K562 (cell line): Measurements from ENCODE around the gene TMEM179. TPM values are rescaled to one million over a fixed set of nuclear protein-coding genes. Genes with fewer than 3 reads are reported as not detected.

Source experiments
- ATF1 ChIP-seq, 2 experiments: fragments of 450-650 bp in 1 of 2; IDR thresholded peaks; 2 replicates each; pipeline ENCODE4 v1.6.1; 2016; ENCODE audit warnings: missing compliant biosample characterization in 1 of 2, missing genetic modification characterization in 1 of 2
- ATF3 ChIP-seq, 2 experiments: fragments of 450-650 bp in 1 of 2; sonication (generic) in 1 of 2; formaldehyde crosslinking in 1 of 2; IDR thresholded peaks in 1 of 2; conservative IDR thresholded peaks in 1 of 2; 2 replicates each; pipeline versions ENCODE4 v1.6.1 to v1.8.1; 2016 to 2023; ENCODE audit warnings: mild to moderate bottlenecking in 2 of 2, moderate library complexity in 2 of 2, inconsistent platforms in 1 of 2, missing genetic modification reagents in 1 of 2
- ATF7 ChIP-seq: fragments of 450-650 bp; IDR thresholded peaks from 2 replicates; pipeline ENCODE4 v1.7.1; 2014; ENCODE audit warnings: mild to moderate bottlenecking, moderate library complexity
- BHLHE40 ChIP-seq: IDR thresholded peaks from 2 replicates; pipeline ENCODE4 v1.6.1; 2011; ENCODE audit warnings: low read length, improper control_type of control experiment
- CREB1 ChIP-seq, 2 experiments: sonication (generic) in 1 of 2; formaldehyde crosslinking in 1 of 2; IDR thresholded peaks; 2 replicates each; pipeline versions ENCODE4 v1.6.1 to v1.8.0; 2012 to 2022; ENCODE audit warnings: inconsistent platforms in 1 of 2, mild to moderate bottlenecking in 1 of 2, missing genetic modification reagents in 1 of 2, moderate library complexity in 1 of 2
- DACH1 ChIP-seq: fragments of 450-650 bp; IDR thresholded peaks from 2 replicates; pipeline ENCODE4 v1.6.1; 2018; ENCODE audit not compliant: partially characterized antibody
- GTF2F1 ChIP-seq: IDR thresholded peaks from 2 replicates; pipeline ENCODE4 v1.6.1; 2011; ENCODE audit warnings: low read depth, low read length, improper control_type of control experiment
- MAFK ChIP-seq: IDR thresholded peaks from 2 replicates; pipeline ENCODE4 v1.6.1; 2011; ENCODE audit warnings: low read length, improper control_type of control experiment
- MYNN ChIP-seq, 2 experiments: sonication (generic); formaldehyde crosslinking in 1 of 2; IDR thresholded peaks; 2 replicates each; pipeline versions ENCODE4 v1.5.0 to v1.6.1; 2016 to 2020; ENCODE audit warnings: antibody characterized with exemption in 1 of 2, missing genetic modification reagents in 1 of 2
- NFATC3 ChIP-seq: fragments of 450-650 bp; IDR thresholded peaks from 2 replicates; pipeline ENCODE4 v1.6.1; 2017; ENCODE audit warnings: mild to moderate bottlenecking
- NKRF ChIP-seq: fragments of 450-650 bp; IDR thresholded peaks from 2 replicates; pipeline ENCODE4 v1.6.1; 2016; ENCODE audit warnings: borderline replicate concordance
- POLR2G ChIP-seq: fragments of 200-400 bp; formaldehyde crosslinking; IDR thresholded peaks from 2 replicates; pipeline ENCODE4 v1.6.1; 2017; ENCODE audit warnings: low read depth, mild to moderate bottlenecking, antibody characterized with exemption, low read length, moderate library complexity
- SRSF9 ChIP-seq: fragments of 200-400 bp; formaldehyde crosslinking; IDR thresholded peaks from 2 replicates; pipeline ENCODE4 v1.6.1; 2017; ENCODE audit warnings: low read depth, low read length, borderline replicate concordance
- ZNF146 ChIP-seq: IDR thresholded peaks from one replicate; pipeline ENCODE4 v1.6.1; 2018; ENCODE audit warnings: missing compliant biosample characterization; ENCODE audit not compliant: unreplicated experiment
- ZNF76 ChIP-seq: fragments of 250-450 bp; sonication (Bioruptor Pico); IDR thresholded peaks from 2 replicates; pipeline ENCODE4 v1.4.0; 2020; ENCODE audit warnings: mild to moderate bottlenecking, moderate library complexity, borderline replicate concordance
- ZNF778 ChIP-seq: fragments of 450-650 bp; formaldehyde crosslinking; IDR thresholded peaks from 2 replicates; pipeline ENCODE4 v1.4.0; 2020; ENCODE audit warnings: mild to moderate bottlenecking, moderate library complexity
- polyA plus RNA-seq, 8 experiments: library from polyadenylated mRNA; depleted of rRNA in 4 of 8; stranded (reverse) in 5 of 8; unstranded in 3 of 8; fragments of >200 nt; fragmentation: Nextera tagmentation in 2 of 8; fragmentation: Illumina TruSeq in 1 of 8; extraction: Ambion mirVana in 2 of 8; extraction: Trizol in 1 of 8; gene quantifications; 2 replicates each; pipeline versions ENCODE4 v1.2.1 to v1.2.3, GENCODE V29; 2011 to 2014; ENCODE audit warnings: inconsistent platforms in 1 of 8, missing spikeins in 1 of 8
- total RNA-seq, 7 experiments: library from RNA; depleted of rRNA in 6 of 7; stranded (reverse); fragments of >200 nt in 6 of 7; fragmentation: Illumina TruSeq in 2 of 7; extraction: Trizol in 2 of 7; gene quantifications; 2 replicates each; pipeline versions ENCODE4 v1.2.1 to v1.2.3, GENCODE V29; 2011 to 2021; ENCODE audit warnings: low replicate concordance in 1 of 7
- TF ChIP-seq, protein P1 (sequence below): conservative IDR thresholded peaks from 2 replicates; pipeline ENCODE4 v1.6.1; 2011; ENCODE audit warnings: low read depth, mild to moderate bottlenecking, low read length; ENCODE audit not compliant: control insufficient read depth
- TF ChIP-seq, protein P2 (sequence below): fragments of 150-350 bp; conservative IDR thresholded peaks from 2 replicates; pipeline ENCODE4 v1.6.1; 2014; ENCODE audit warnings: low read length

TMEM179 gene
- total and polyA plus RNA-seq, 9 of the 15 experiments (the other 6 are each of a cell fraction or from before 2014, with no cell fraction given): not detected

- no peak for TF ChIP-seq NKRF
- no peak for TF ChIP-seq ZNF76
- no peak for TF ChIP-seq MYNN (IDR thresholded peaks at IDR 0.05)
- TF ChIP-seq MYNN (CRISPR knock-in tag; IDR thresholded peaks at IDR 0.05): no peak
- peak; percentile 41; the same call in 1 of the 2 replicates for TF ChIP-seq ATF7
- TF ChIP-seq, protein P1, sequence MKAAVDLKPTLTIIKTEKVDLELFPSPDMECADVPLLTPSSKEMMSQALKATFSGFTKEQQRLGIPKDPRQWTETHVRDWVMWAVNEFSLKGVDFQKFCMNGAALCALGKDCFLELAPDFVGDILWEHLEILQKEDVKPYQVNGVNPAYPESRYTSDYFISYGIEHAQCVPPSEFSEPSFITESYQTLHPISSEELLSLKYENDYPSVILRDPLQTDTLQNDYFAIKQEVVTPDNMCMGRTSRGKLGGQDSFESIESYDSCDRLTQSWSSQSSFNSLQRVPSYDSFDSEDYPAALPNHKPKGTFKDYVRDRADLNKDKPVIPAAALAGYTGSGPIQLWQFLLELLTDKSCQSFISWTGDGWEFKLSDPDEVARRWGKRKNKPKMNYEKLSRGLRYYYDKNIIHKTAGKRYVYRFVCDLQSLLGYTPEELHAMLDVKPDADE: no peak
- TF ChIP-seq NFATC3: no peak
- no peak for TF ChIP-seq ZNF778 (CRISPR knock-in tag)
- TF ChIP-seq ATF3 (IDR thresholded peaks at IDR 0.05): peak; percentile 44
- TF ChIP-seq ATF3 (CRISPR knock-in tag; conservative IDR thresholded peaks at IDR 0.05): no peak
- no peak for TF ChIP-seq GTF2F1
- TF ChIP-seq, protein P2, sequence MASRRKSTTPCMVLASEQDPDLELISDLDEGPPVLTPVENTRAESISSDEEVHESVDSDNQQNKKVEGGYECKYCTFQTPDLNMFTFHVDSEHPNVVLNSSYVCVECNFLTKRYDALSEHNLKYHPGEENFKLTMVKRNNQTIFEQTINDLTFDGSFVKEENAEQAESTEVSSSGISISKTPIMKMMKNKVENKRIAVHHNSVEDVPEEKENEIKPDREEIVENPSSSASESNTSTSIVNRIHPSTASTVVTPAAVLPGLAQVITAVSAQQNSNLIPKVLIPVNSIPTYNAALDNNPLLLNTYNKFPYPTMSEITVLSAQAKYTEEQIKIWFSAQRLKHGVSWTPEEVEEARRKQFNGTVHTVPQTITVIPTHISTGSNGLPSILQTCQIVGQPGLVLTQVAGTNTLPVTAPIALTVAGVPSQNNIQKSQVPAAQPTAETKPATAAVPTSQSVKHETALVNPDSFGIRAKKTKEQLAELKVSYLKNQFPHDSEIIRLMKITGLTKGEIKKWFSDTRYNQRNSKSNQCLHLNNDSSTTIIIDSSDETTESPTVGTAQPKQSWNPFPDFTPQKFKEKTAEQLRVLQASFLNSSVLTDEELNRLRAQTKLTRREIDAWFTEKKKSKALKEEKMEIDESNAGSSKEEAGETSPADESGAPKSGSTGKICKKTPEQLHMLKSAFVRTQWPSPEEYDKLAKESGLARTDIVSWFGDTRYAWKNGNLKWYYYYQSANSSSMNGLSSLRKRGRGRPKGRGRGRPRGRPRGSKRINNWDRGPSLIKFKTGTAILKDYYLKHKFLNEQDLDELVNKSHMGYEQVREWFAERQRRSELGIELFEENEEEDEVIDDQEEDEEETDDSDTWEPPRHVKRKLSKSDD: no peak
- TF ChIP-seq CREB1 (IDR thresholded peaks at IDR 0.05): peak; percentile 18; the same call in 1 of the 2 replicates
- peak; percentile 57; the same call in 1 of the 2 replicates for TF ChIP-seq CREB1 (CRISPR knock-in tag; IDR thresholded peaks at IDR 0.05)
- no peak for TF ChIP-seq DACH1
- no peak for TF ChIP-seq POLR2G
- TF ChIP-seq ZNF146 (CRISPR knock-in tag): no peak
- TF ChIP-seq SRSF9: no peak
- no peak for TF ChIP-seq MAFK
- no peak for TF ChIP-seq BHLHE40
- no peak for TF ChIP-seq ATF1 (CRISPR knock-in tag; IDR thresholded peaks at IDR 0.05)
- peak; percentile 86 for TF ChIP-seq ATF1 (tag; IDR thresholded peaks at IDR 0.05)
These were observed 31.9 kb downstream of the TMEM179 start (continued) for GRCh38 chr14:104572668-104573067.
